Natural killer cell treated with Interleukin-12 subunit alpha and Interleukin-12 subunit beta and Interleukin-15 and Interleukin-18, amount 100 ng/mL, for 72 hours (primary cell): Measurements from ENCODE around the gene KISS1R. TPM values are rescaled to one million over a fixed set of nuclear protein-coding genes. Genes with fewer than 3 reads are reported as not detected.

Experiments
- ATAC-seq, 2 donors: fragments of 150-1000 bp; cut with Tn5 transposase in 1 of 2; sonication (Bioruptor Pico), chemical (Tn5 transposase) in 1 of 2; 2 replicates each; pipeline ENCODE4 v1.10.0; 2021
- DNase-seq: peaks from one replicate; pipeline ENCODE4 v3.0.0; 2022; ENCODE audit warnings: low spot score
- H3K27ac Mint-ChIP-seq, 2 donors: 1 replicate in 1 of 2; 2 replicates in 1 of 2; pipeline ENCODE4 v1.8.0; 2022; ENCODE audit warnings: mixed read lengths in 2 of 2, mild to moderate bottlenecking in 1 of 2, moderate library complexity in 1 of 2
- H3K27me3 Mint-ChIP-seq, 2 donors: 1 replicate in 1 of 2; 2 replicates in 1 of 2; pipeline ENCODE4 v1.8.0; 2022; ENCODE audit warnings: mixed read lengths in 2 of 2
- H3K36me3 Mint-ChIP-seq: one replicate; pipeline ENCODE4 v1.8.0; 2022; ENCODE audit warnings: mixed read lengths
- H3K4me1 Mint-ChIP-seq, 2 donors: 1 replicate in 1 of 2; 2 replicates in 1 of 2; pipeline ENCODE4 v1.8.0; 2022; ENCODE audit warnings: low read depth in 2 of 2, mixed read lengths in 2 of 2, mild to moderate bottlenecking in 1 of 2
- H3K4me3 Mint-ChIP-seq: one replicate; pipeline ENCODE4 v1.8.0; 2022; ENCODE audit warnings: mixed read lengths
- H3K9me3 Mint-ChIP-seq: 2 replicates; pipeline ENCODE4 v1.8.0; 2022; ENCODE audit warnings: mixed read lengths
- total RNA-seq, 2 donors: library from RNA; stranded (reverse); gene quantifications; one replicate each; pipeline ENCODE4 v1.2.3, GENCODE V29; 2022

KISS1R gene
- total RNA-seq, 2 donors from 2014 or later, result 1.1 TPM; not detected in 1

DNA sequence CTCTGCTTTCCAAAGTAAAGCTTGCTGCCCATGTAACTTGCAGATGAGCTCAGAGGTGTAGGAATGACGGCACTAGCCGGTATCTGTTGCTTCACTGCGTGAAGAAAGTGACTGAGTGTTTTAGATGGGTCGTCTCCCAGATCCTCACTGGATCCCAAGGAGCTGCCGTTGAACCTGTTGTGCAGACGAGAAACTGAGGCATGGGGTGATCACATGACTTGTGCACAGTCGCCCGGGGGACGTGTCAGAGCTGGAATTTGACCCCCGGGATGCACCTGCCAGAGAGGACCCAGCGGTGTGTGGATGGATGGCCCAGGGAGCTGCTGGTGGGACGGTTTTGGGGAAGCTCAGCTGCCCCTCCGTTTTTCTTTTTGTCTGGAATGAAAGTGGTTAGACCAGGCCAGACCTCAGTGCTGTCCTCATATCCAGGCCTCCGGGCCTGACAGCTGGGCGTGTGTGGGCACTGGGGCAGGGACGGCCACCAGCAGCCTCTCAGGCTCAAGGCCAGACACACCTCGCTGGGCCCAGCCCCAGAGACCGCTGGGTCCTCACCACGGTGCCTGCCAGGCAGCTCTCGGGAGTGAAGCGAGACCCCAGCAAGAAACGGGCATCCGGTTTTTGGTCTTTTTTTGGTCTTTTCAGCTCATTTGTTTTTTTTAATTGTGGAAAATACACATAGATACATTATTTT is 21.2 kb downstream of the KISS1R start:
- peaks cover 6% of the 10 kb centered on the region for H3K36me3 Mint-ChIP-seq
- H3K4me3 Mint-ChIP-seq, result no peak overlapping the region

DNA sequence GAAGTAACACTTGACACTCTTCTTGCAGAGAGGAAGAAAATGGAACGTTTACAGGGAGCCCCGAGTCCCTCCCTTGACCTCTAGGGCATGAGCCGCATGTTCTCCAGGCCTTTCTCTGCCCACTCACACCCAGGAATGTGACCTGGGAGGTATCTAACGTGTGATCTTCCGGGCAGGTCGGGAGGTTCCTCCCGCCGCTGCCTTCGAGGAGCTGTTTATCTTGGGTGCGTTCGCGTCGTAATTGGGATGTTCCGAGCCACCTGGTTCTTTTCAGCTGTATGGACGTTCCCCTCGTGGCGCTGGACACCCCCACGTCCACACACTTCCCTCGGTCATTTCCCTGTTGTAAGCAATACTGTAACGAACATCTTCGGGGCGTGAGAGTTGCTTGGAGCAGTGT is 22.3 kb downstream of the KISS1R start:
- Mint-ChIP-seq H3K27ac (peak overlapping the region in 1 of 2 donors; percentile 59), H3K27me3 (peaks cover 0 to 2% of the 10 kb centered on the region in 2 donors), H3K4me1 (peaks cover 21 to 30% of the 10 kb centered on the region in 2 donors), H3K4me3 (no peak overlapping the region), H3K9me3 (peaks cover 3% of the 10 kb centered on the region), H3K36me3 (peaks cover 6% of the 10 kb centered on the region)
- ATAC-seq (no peak), DNase-seq (no peak)

More for the DNA sequence above, 21.2 kb downstream of the KISS1R start:
- peak overlapping the region in 1 of 2 donors; percentile 66 for H3K27ac Mint-ChIP-seq
- H3K4me1 Mint-ChIP-seq, result peaks cover 21 to 30% of the 10 kb centered on the region in 2 donors
- DNase-seq (no peak), ATAC-seq (no peak)
- peaks cover 3% of the 10 kb centered on the region for H3K9me3 Mint-ChIP-seq
- peaks cover 0 to 2% of the 10 kb centered on the region in 2 donors for H3K27me3 Mint-ChIP-seq

DNA sequence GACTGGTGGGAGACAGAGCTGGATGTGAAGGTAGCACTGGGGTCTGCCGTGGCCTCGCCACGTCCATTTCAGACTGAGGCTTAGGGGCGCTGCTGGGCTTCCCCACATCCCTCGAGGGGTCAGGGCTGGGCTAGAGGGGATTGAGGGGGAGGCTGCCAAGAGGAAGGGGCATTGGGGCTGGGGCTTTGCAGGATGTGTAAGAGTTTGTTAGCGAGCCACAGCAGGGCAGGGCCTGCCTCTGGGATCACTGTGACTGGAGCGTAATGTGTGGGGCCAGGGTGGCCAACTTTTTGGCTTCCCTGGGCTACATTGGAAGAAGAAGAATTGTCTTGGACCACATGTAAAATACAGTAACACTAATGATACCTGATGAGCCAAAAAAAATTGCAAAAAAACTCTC is 22.8 kb downstream of the KISS1R start:
- H3K36me3 Mint-ChIP-seq, result peaks cover 6% of the 10 kb centered on the region
- DNase-seq (no peak), ATAC-seq (no peak)
- peaks cover 21 to 30% of the 10 kb centered on the region in 2 donors for H3K4me1 Mint-ChIP-seq
- peaks cover 3% of the 10 kb centered on the region for H3K9me3 Mint-ChIP-seq
- H3K27me3 Mint-ChIP-seq, result peaks cover 0 to 2% of the 10 kb centered on the region in 2 donors
- peak overlapping the region; percentile 75 for H3K4me3 Mint-ChIP-seq
- peak overlapping the region; percentile 59 to 63 for H3K27ac Mint-ChIP-seq

DNA sequence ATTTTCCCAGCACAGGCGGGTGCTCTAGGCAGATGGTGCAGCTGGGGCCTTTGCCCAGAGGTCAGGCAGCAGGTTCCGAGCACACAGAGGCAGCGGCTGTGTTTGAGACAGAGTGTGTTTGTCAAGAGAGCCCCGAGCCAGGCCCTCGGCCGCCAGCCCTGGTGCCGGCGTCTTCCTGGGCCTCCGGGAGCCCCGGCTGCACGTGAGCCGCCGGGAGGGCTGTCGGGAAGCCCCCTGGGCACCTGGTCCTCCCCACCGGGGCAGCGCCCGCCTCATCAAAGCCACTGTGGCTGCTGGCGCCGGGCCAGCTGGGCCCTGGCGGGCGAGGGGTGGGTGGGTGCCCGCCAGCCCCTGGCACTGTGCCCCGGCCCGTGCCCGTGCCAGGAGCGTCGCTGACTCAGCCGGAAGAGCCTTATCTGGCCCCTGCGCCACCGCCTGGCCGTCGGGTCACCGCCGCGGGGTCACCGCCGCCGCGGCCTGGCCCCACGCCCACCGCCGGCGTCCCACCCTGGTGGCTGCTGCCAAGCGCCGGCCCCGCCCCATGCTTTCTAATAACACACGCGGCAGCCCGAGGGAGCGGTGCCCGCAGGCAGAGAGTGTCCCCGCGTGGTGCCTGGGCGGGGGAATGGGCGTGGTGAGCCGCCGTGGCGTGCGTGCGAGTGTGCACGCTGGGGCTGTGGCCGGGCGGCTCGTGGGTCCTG is 23.6 kb downstream of the KISS1R start:
- peak; percentile 80 to 82 for ATAC-seq
- Mint-ChIP-seq H3K4me1 (peaks cover 21 to 30% of the 10 kb centered on the region in 2 donors), H3K9me3 (peaks cover 3% of the 10 kb centered on the region), H3K36me3 (peaks cover 6% of the 10 kb centered on the region), H3K4me3 (peak overlapping the region; percentile 76), H3K27ac (peak overlapping the region; percentile 63 to 68), H3K27me3 (peaks cover 0 to 2% of the 10 kb centered on the region in 2 donors)
- DNase-seq, result peak; percentile 74

DNA sequence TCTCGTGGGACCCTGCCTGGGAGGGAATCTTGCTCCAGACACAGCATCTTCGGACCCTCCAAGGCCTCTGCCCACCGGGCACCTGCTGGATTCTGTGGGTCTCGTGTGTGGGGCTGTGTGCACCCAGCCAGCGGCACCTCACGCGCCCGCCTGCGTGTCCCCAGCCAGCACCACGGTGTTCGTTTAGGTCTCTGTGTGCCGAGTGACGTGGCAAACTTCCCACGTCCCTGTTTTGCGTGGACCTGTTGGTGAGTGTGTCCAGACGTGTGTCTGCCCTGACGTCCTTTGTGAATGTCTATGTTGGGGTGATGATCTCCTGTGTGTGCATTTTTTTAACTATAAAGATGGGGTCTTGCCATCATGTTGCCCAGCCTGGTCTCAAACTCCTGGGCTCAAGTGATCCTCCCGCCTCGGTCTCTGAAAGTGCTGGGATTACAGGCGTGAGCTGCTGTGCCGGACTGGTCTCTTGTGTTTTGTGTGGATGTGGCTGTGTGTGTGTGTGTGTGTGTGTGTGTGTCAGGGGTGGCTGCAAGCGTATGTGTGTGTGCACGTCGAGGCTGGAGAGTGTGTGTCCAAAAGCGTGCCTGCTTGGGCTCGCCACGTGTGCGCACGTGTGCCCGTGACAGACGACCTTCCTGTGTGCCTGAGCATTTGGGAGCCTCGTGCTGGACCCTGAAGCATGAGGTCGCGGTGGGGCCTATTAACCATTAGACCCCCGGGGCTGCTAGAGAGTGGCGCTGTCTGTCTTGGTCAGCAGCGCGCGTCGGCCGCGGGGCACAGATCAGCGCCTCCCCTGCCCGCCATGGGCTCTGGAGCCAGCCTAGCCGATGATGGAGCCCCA is 24.4 kb downstream of the KISS1R start:
- peak overlapping the region; percentile 76 for H3K4me3 Mint-ChIP-seq
- H3K36me3 Mint-ChIP-seq, result peaks cover 6% of the 10 kb centered on the region
- peaks cover 3% of the 10 kb centered on the region for H3K9me3 Mint-ChIP-seq
- H3K4me1 Mint-ChIP-seq, result peaks cover 21 to 30% of the 10 kb centered on the region in 2 donors
- DNase-seq (no peak), ATAC-seq (no peak)
- peak overlapping the region; percentile 41 to 68 for H3K27ac Mint-ChIP-seq
- H3K27me3 Mint-ChIP-seq, result peaks cover 0 to 2% of the 10 kb centered on the region in 2 donors

DNA sequence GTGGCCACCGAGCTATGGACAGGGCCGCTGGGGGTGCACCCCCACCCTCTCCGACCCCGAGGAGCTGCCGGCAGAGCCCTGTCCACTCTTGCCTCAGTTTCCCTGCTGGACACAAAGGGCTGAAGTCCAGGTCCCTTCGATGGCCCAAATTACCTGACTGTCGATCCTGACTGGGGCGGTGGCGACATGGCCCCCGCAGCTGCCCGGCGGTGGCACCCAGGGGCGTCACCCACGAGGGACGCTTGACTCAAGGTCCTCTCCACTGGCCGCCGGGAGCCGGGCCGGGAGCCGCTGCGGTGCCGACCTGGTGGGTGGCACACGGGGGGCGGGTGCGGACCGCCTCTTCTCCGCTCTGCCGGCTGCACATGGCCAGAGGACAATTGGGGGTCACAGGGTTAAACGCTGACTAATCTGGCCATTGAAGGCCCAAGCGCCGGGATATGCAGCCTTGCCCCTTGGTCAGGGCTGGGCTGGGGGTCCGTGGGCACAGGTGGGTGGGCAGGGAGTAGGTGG is 25.1 kb downstream of the KISS1R start:
- peaks cover 17 to 26% of the 10 kb centered on the region in 2 donors for H3K4me1 Mint-ChIP-seq
- ATAC-seq (no peak), DNase-seq (no peak)
- peaks cover 0 to 2% of the 10 kb centered on the region in 2 donors for H3K27me3 Mint-ChIP-seq
- peaks cover 3% of the 10 kb centered on the region for H3K9me3 Mint-ChIP-seq
- H3K36me3 Mint-ChIP-seq, result peaks cover 4% of the 10 kb centered on the region
- no peak overlapping the region for H3K4me3 Mint-ChIP-seq
- no peak overlapping the region for H3K27ac Mint-ChIP-seq

DNA sequence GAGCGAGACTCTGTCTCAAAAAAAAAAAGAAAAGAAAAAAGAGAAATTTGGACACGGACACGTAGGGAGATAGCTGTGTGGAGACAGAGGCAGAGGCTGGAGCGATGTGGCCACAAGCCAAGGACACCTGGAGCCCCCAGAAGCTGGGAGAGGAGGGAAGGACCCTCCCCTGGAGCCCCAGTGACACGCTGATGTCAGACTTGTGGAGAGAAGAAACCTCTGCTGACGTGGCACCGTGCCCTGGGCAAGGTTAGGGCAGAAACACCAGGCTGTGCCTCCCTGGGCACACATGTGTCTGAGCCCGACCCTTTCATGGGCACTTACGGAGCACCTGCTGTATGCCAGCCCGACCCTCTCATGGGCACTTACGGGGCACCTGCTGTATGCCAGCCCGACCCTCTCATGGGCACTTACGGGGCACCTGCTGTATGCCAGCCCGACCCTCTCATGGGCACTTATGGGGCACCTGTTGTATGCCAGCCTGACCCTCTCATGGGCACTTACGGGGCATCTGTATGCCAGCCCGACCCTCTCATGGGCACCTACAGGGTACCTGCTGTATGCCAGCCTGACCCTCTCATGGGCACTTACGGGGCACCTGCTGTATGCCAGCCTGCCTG is 26.5 kb downstream of the KISS1R start:
- H3K36me3 Mint-ChIP-seq, result no peaks in the 10 kb centered on the region
- H3K9me3 Mint-ChIP-seq, result no peaks in the 10 kb centered on the region
- no peak overlapping the region for H3K4me3 Mint-ChIP-seq
- peaks cover 13 to 19% of the 10 kb centered on the region in 2 donors for H3K4me1 Mint-ChIP-seq
- no peaks in the 10 kb centered on the region for H3K27me3 Mint-ChIP-seq
- no peak overlapping the region for H3K27ac Mint-ChIP-seq
- ATAC-seq (no peak), DNase-seq (no peak)

DNA sequence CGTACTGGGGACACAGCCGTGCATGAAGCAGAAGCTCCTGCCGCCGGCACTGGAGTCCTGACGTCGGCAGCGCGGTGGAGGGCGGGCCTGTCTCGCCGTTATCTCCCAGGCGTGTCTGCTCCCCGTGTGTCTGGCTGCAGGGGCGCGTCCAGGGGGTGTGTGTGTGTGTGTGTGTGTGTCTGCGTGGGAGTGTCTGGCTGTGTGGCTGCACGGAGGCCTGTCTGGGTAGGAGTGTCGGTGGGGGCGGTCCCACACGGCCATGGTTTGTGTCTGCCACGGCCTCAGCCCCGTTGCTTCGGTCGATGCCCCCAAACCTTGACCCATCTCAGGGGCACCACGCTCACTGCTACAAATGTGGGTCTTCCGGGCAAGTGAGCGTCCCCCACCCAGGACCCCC is 27.0 kb downstream of the KISS1R start:
- H3K4me3 Mint-ChIP-seq, result no peak overlapping the region
- DNase-seq (no peak), ATAC-seq (no peak)
- H3K9me3 Mint-ChIP-seq, result no peaks in the 10 kb centered on the region
- H3K4me1 Mint-ChIP-seq, result peaks cover 13 to 19% of the 10 kb centered on the region in 2 donors
- H3K36me3 Mint-ChIP-seq, result no peaks in the 10 kb centered on the region
- no peaks in the 10 kb centered on the region for H3K27me3 Mint-ChIP-seq
- H3K27ac Mint-ChIP-seq, result no peak overlapping the region

DNA sequence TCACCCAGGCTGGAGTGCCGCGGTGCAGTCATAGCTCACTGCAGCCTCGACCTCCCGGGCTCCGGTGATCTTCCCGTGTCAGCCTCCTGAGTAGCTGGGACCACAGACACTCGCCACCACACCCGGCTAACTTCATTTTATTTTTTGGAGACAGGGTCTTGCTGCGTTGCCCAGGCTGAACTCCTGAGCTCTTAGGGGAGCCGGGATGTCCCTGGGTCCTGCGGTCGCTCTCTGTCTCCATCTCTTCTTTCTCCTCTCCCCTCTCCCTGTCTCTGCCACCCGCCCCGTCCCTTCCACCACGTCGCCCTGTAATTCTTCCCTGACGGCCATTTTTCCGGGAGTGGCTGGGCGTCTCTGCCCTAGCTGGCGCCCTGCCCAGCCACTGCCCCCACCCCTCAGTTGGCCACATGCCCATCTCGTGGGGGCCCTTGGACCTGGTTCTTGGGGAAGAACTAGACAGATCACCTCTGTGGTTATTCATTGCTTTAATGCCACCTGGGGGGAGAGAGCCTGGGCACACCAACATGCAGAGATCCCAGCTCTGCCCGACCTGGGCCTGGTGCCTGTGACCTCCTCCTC is 27.6 kb downstream of the KISS1R start:
- Mint-ChIP-seq H3K27me3 (no peaks in the 10 kb centered on the region), H3K9me3 (no peaks in the 10 kb centered on the region), H3K36me3 (no peaks in the 10 kb centered on the region), H3K4me1 (peaks cover 13 to 14% of the 10 kb centered on the region in 2 donors), H3K27ac (no peak overlapping the region), H3K4me3 (no peak overlapping the region)
- DNase-seq (no peak), ATAC-seq (no peak)

DNA sequence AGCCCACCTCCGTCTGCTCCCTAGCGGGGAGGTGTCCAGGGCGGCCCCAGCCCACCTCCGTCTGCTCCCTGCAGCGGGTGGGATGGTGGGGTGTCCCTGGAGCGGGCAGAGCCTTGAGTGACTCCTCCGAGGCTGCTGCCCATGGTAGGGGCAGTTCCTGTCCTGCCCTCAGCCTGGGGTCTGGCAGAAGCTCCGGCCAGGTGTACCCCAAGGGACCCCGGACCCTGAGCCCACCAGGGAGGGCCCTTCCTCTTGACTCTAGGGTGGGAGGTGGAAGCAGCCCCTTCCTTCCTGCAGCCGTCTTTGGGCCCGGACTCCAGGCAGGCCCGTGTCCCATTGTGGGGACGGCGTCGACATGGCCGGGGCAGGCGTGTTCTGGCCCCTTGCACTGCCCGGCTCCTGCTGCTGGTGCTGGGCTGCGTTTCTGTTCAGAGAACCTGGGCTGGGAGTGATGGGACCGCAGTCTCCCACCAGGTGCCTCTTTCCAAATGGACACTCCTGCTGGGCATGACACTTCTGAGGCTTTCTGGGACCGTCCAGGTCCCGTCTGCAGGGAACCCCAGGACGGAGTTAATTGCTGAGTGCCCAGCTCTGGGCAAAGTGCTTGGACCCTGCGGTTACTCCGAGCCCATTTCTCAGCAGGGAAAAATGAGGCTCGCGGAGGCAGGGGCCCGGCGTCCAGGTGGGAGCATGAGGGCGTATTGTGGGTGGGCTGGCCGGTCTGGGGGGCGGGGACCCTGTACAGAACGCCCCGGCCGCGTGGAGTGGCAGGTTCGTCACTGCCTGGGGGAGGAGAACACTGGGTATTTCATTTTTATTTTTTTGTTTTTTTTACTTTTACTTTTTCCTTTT is 28.5 kb downstream of the KISS1R start:
- DNase-seq, result no peak
- no peak overlapping the region for H3K27ac Mint-ChIP-seq
- no peaks in the 10 kb centered on the region for H3K36me3 Mint-ChIP-seq
- peaks cover 6 to 7% of the 10 kb centered on the region in 2 donors for H3K4me1 Mint-ChIP-seq
- no peaks in the 10 kb centered on the region for H3K27me3 Mint-ChIP-seq
- no peak overlapping the region for H3K4me3 Mint-ChIP-seq
- no peaks in the 10 kb centered on the region for H3K9me3 Mint-ChIP-seq
- no peak for ATAC-seq

DNA sequence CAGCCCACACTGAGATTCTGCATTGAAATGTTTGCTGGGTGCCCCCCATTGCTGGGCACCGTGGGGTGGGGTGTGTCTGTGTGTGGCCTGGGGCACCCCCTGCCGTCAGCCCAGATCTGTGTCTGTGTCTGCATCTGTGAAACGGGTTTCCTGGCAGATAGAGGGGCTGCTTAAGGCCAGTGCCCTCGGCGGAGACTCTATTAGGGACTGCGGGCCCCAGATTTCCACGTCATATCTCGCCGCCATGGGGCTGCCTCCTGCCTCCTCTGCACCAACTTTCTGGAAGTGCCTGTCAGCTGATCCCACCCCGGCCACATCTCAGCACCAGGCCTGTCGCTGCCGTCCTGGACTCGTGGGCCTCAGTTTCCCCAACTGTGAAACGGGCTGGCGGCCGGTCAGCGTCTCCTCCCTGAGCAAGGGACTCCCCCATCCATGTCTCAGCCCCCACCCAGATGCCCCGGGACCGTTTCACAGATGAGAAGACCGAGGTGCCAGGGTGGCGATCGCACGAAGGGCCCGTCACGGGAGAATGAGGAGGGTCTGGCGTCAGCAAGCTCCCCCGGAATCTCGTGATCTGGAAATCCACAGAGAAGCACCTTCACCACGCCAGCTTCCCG is 30.1 kb downstream of the KISS1R start:
- H3K4me3 Mint-ChIP-seq, result no peak overlapping the region
- no peak overlapping the region for H3K27ac Mint-ChIP-seq
- H3K36me3 Mint-ChIP-seq, result no peaks in the 10 kb centered on the region
- no peak for DNase-seq
- H3K27me3 Mint-ChIP-seq, result no peaks in the 10 kb centered on the region
- ATAC-seq, result no peak
- H3K4me1 Mint-ChIP-seq, result no peaks in the 10 kb centered on the region
- no peaks in the 10 kb centered on the region for H3K9me3 Mint-ChIP-seq
